HL-60/S4 treated with phorbol 12-myristate 13-acetate at 8.2 ng/mL for 4 days and 3 days (cell line): ENCODE measurements around the gene PROSER3.

ENCODE experiments used
- in situ Hi-C: fragments of 300-500 bp; cut with MboI; formaldehyde crosslinking; loops from 2 replicates; pipeline ENCODE4 v1.15.0; 2022; ENCODE audit warnings: low sequenced_read_pairs

PROSER3 gene

DNA sequence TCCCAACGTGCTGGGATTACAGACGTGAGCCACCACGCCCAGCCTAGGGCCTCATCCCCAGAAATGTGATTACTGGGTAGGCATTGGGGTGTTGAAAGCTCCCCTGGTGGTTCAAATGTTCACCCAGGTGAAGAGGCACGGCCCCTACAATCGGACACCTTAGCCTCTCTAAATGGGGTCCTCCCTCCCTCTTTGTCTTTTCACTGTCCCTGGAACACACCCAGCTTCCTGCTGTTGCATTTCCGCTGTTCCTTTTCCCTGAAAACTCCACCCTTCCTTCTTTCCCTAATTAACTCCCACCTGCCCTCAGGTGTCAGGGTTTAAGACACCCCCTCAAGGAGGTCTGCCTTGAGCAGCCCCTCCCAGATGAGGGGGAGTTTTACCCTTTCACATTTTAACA, 58.3 kb downstream of the PROSER3 start:
- in situ Hi-C loops, result no loop called here

DNA sequence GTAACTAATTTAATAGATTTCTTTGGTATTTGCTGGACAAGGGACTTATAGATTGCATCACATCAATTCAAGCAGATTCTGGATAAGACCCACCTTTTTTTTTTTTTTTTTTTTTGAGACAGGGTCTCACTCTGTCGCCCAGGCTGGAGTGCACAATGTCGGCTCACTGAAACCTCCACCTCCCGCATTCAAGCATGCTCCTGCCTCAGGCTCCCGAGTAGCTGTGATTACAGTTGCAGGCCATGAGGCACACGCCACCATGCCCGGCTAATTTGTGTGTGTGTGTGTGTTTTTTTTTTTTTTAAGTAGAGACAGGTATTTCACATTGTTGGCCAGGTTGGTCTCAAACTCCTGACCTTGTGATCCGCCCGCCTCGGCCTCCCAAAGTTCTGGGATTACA, 58.9 kb downstream of the PROSER3 start:
- in situ Hi-C loops, result no loop called here

DNA sequence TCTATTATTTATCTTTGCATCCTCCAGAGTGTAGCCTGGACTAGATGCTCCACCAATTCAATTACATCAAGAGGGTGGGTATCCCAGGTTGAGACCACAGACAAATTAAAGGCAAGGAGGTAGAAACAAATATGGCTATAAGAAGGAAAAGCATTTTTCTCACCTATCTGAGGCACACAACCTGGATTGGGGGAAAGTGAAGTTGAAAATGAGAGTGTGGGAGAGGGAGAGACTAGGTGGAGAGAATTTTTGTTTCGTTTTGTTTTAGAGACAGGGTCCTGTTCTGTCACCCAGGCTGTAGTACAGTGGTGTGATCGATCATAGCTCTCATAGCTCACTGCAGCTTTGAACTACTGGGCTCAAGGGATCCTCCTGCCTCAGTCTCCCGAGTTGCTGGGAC, 60.5 kb downstream of the PROSER3 start:
- in situ Hi-C loops, result no loop called here
